Measurements from ENCODE around the gene CHD8. TPM values are rescaled to one million over a fixed set of nuclear protein-coding genes. Genes with fewer than 3 reads are reported as not detected.

Gene CHD8
- total and polyA plus RNA-seq, 2 of the 13 experiments (the other 11 are each of a cell fraction or from before 2014, with no cell fraction given), result 35.1 to 79.6 TPM

GRCh38 chr14:21498540-21499526 is 42.9 kb upstream of the CHD8 start (continued):
- TF ChIP-seq KLF16 (CRISPR knock-in tag; IDR thresholded peaks at IDR 0.05) (0 out of 4 replicates have a peak, but pooled peaks of 1 of the 2 experiments have one; percentile 12), STAG1 (CRISPR knock-in tag; IDR thresholded peaks at IDR 0.05) (peak; percentile 89), ZNF280D (CRISPR knock-in tag; IDR thresholded peaks at IDR 0.05) (no peak), ZNF160 (CRISPR knock-in tag; IDR thresholded peaks at IDR 0.05) (no peak), ZNF501 (CRISPR knock-in tag; IDR thresholded peaks at IDR 0.05) (no peak), SMAD3 (CRISPR knock-in tag; IDR thresholded peaks at IDR 0.05) (0 out of 2 replicates have a peak, but pooled peaks have one; percentile 14), ZFP36L2 (CRISPR knock-in tag; IDR thresholded peaks at IDR 0.05) (no peak), SALL2 (CRISPR knock-in tag; IDR thresholded peaks at IDR 0.05) (no peak), ZNF543 (CRISPR knock-in tag; IDR thresholded peaks at IDR 0.05) (0 out of 2 replicates have a peak, but pooled peaks have one; percentile 34), HMGXB4 (CRISPR knock-in tag; IDR thresholded peaks at IDR 0.05; ENCODE audit: borderline replicate concordance in 1 of 2, low read depth in 1 of 2) (peak; percentile 47 to 63; a peak in 2 of 4 replicates), MEIS2 (CRISPR knock-in tag; IDR thresholded peaks at IDR 0.05) (0 out of 2 replicates have a peak, but pooled peaks have one; percentile 15), ZNF30 (CRISPR knock-in tag; IDR thresholded peaks at IDR 0.05) (no peak), PTBP1 (IDR thresholded peaks at IDR 0.05; ENCODE audit: low read depth, low read length, poor library complexity, severe bottlenecking) (no peak), MAF1 (CRISPR knock-in tag; IDR thresholded peaks at IDR 0.05; ENCODE audit: borderline replicate concordance) (no peak), ASH2L (IDR thresholded peaks at IDR 0.05; ENCODE audit: insufficient read length, low read depth, low read length) (peak; percentile 26), IRF9 (CRISPR knock-in tag; IDR thresholded peaks at IDR 0.05; ENCODE audit: borderline replicate concordance) (no peak)
- TF ChIP-seq, protein P1, sequence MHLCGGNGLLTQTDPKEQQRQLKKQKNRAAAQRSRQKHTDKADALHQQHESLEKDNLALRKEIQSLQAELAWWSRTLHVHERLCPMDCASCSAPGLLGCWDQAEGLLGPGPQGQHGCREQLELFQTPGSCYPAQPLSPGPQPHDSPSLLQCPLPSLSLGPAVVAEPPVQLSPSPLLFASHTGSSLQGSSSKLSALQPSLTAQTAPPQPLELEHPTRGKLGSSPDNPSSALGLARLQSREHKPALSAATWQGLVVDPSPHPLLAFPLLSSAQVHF (CRISPR knock-in tag; IDR thresholded peaks at IDR 0.05), result no peak
- TF ChIP-seq, protein P2, sequence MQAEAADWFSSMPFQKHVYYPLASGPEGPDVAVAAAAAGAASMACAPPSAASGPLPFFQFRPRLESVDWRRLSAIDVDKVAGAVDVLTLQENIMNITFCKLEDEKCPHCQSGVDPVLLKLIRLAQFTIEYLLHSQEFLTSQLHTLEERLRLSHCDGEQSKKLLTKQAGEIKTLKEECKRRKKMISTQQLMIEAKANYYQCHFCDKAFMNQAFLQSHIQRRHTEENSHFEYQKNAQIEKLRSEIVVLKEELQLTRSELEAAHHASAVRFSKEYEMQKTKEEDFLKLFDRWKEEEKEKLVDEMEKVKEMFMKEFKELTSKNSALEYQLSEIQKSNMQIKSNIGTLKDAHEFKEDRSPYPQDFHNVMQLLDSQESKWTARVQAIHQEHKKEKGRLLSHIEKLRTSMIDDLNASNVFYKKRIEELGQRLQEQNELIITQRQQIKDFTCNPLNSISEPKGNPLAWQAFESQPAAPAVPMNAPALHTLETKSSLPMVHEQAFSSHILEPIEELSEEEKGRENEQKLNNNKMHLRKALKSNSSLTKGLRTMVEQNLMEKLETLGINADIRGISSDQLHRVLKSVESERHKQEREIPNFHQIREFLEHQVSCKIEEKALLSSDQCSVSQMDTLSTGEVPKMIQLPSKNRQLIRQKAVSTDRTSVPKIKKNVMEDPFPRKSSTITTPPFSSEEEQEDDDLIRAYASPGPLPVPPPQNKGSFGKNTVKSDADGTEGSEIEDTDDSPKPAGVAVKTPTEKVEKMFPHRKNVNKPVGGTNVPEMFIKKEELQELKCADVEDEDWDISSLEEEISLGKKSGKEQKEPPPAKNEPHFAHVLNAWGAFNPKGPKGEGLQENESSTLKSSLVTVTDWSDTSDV (CRISPR knock-in tag; IDR thresholded peaks at IDR 0.05), result no peak
